Endodermal cell (in vitro differentiated cells): ENCODE results near the gene ZNF592. TPM values are rescaled to one million over a fixed set of nuclear protein-coding genes. Genes with fewer than 3 reads are reported as not detected.

Source experiments
- DNase-seq: peaks from one replicate; pipeline ENCODE4 v3.0.0-alpha.2; 2017
- H3K27ac ChIP-seq: 2 replicates; pipeline ENCODE4 v1.5.1; 2013; ENCODE audit warnings: mild to moderate bottlenecking, low read depth, low read length, moderate library complexity
- H3K27me3 ChIP-seq: 2 replicates; pipeline ENCODE4 v1.6.1; 2013; ENCODE audit warnings: mild to moderate bottlenecking, low read length, moderate library complexity; ENCODE audit not compliant: insufficient read depth, control insufficient read depth, poor library complexity, severe bottlenecking
- H3K36me3 ChIP-seq: 2 replicates; pipeline ENCODE4 v1.7.0; 2013; ENCODE audit warnings: mild to moderate bottlenecking, low read length, moderate library complexity; ENCODE audit not compliant: control insufficient read depth, insufficient read depth
- H3K4me1 ChIP-seq: one replicate; pipeline ENCODE4 v1.7.0; 2013; ENCODE audit warnings: low read length; ENCODE audit not compliant: control insufficient read depth, insufficient read depth
- H3K4me3 ChIP-seq: 2 replicates; pipeline ENCODE4 v1.5.1; 2013; ENCODE audit warnings: mild to moderate bottlenecking, low read length, moderate library complexity
- H3K9ac ChIP-seq: 2 replicates; pipeline ENCODE4 v1.6.1; 2013; ENCODE audit warnings: mild to moderate bottlenecking, low read length, moderate library complexity; ENCODE audit not compliant: poor library complexity, severe bottlenecking; ENCODE audit errors: extremely low read depth
- H3K9me3 ChIP-seq: 2 replicates; pipeline ENCODE4 v1.6.1; 2013; ENCODE audit warnings: mild to moderate bottlenecking, low read length, moderate library complexity; ENCODE audit not compliant: control insufficient read depth
- H3K27ac Mint-ChIP-seq: 2 replicates; pipeline ENCODE4 v1.8.0; 2020; ENCODE audit warnings: mixed read lengths
- H3K27me3 Mint-ChIP-seq: 2 replicates; pipeline ENCODE4 v1.8.0; 2021; ENCODE audit warnings: mild to moderate bottlenecking, mixed read lengths; ENCODE audit not compliant: insufficient read depth
- H3K36me3 Mint-ChIP-seq: 2 replicates; pipeline ENCODE4 v1.8.0; 2020; ENCODE audit warnings: low read depth, mixed read lengths
- H3K4me1 Mint-ChIP-seq: 2 replicates; pipeline ENCODE4 v1.8.0; 2020; ENCODE audit warnings: mixed read lengths
- H3K4me3 Mint-ChIP-seq: 2 replicates; pipeline ENCODE4 v1.8.0; 2020; ENCODE audit warnings: mild to moderate bottlenecking, moderate library complexity, mixed read lengths
- H3K9me3 Mint-ChIP-seq: 2 replicates; pipeline ENCODE4 v1.8.0; 2020; ENCODE audit warnings: mild to moderate bottlenecking, mixed read lengths
- WGBS, 2 experiments: methylation state at CpG; one replicate each; pipeline versions ENCODE4 v1.1.5 to v1.1.7; 2013; ENCODE audit warnings: missing lambda C conversion rate in 2 of 2, mixed read lengths in 1 of 2; ENCODE audit not compliant: insufficient coverage in 1 of 2, insufficient read length in 1 of 2; 5-methylcytosine and 5-hydroxymethylcytosine counted together
- total RNA-seq, 2 donors: library from RNA; stranded (reverse); fragmentation: NEBNext Ultra II Directional in 1 of 2; extraction: Animal tissue kit (Norgen Biotek cat#: 25700) in 1 of 2; gene quantifications; 2 replicates in 1 of 2; 3 replicates in 1 of 2; pipeline ENCODE4 v1.2.1, GENCODE V29; 2021
- TF ChIP-seq, protein P1 (sequence below): fragments of 200-600 bp; sonication (generic); conservative IDR thresholded peaks from 2 replicates; pipeline ENCODE4 v1.5.0; 2021; ENCODE audit warnings: antibody characterized with exemption, mild to moderate bottlenecking

ZNF592 gene
- total RNA-seq, 2 donors from 2014 or later: 33.3 to 35.2 TPM

DNA sequence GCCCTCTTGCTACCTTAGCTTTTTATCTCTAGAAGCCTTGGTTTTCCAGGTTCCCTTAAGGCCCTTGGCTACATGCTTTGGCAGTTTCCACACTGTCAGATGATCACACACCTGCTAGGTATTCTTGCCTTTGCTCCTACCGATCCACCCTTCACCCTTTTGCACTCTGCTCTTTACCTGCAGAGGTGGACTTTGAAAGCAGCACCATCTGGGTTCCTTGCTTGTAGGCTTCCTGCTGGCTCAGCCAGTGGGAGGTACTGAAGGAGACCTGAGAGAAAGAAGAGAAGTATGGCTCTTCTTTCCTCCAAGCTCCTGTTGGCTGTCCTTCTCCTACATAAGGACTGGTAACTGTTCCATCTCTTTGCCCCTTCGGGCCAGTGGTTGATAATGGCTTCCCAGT, 7.3 kb upstream of the ZNF592 start:
- no peak overlapping the region for H3K27ac Mint-ChIP-seq

GRCh38 chr15:84747416-84748273, 747 bp upstream of the ZNF592 start:
- TF ChIP-seq, protein P1, sequence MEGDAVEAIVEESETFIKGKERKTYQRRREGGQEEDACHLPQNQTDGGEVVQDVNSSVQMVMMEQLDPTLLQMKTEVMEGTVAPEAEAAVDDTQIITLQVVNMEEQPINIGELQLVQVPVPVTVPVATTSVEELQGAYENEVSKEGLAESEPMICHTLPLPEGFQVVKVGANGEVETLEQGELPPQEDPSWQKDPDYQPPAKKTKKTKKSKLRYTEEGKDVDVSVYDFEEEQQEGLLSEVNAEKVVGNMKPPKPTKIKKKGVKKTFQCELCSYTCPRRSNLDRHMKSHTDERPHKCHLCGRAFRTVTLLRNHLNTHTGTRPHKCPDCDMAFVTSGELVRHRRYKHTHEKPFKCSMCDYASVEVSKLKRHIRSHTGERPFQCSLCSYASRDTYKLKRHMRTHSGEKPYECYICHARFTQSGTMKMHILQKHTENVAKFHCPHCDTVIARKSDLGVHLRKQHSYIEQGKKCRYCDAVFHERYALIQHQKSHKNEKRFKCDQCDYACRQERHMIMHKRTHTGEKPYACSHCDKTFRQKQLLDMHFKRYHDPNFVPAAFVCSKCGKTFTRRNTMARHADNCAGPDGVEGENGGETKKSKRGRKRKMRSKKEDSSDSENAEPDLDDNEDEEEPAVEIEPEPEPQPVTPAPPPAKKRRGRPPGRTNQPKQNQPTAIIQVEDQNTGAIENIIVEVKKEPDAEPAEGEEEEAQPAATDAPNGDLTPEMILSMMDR: peak; percentile 42
- H3K4me3 ChIP-seq: peak overlapping the region; percentile 85
- H3K4me1 ChIP-seq: peaks cover 6% of the 10 kb centered on the region
- peaks cover 39% of the 10 kb centered on the region for H3K4me1 Mint-ChIP-seq
- peak overlapping the region; percentile 89 for H3K4me3 Mint-ChIP-seq
- WGBS, 2 experiments: 3 to 4% methylated on average over 22 to 46 of the region's 46 CpGs
- H3K36me3 ChIP-seq: peaks cover 7% of the 10 kb centered on the region
- DNase-seq: peak; percentile 93
- H3K27ac Mint-ChIP-seq: peak overlapping the region; percentile 99
- H3K9me3 Mint-ChIP-seq: no peaks in the 10 kb centered on the region
- peak overlapping the region; percentile 73 for H3K27ac ChIP-seq
- H3K27me3 Mint-ChIP-seq: no peaks in the 10 kb centered on the region
- H3K9ac ChIP-seq: peak overlapping the region; percentile 44
- no peaks in the 10 kb centered on the region for H3K27me3 ChIP-seq
- no peaks in the 10 kb centered on the region for H3K9me3 ChIP-seq
- H3K36me3 Mint-ChIP-seq: no peaks in the 10 kb centered on the region

More for the DNA sequence above, 7.3 kb upstream of the ZNF592 start:
- H3K27me3 Mint-ChIP-seq: no peaks in the 10 kb centered on the region
- TF ChIP-seq, protein P1: no peak
- 75 to 95% methylated on average over 2 of the region's 2 CpGs for WGBS, 2 experiments
- H3K9me3 Mint-ChIP-seq: no peaks in the 10 kb centered on the region
- Histone ChIP-seq H3K36me3 (no peaks in the 10 kb centered on the region), H3K9me3 (no peaks in the 10 kb centered on the region), H3K4me1 (no peaks in the 10 kb centered on the region), H3K4me3 (no peak overlapping the region), H3K27ac (no peak overlapping the region), H3K27me3 (no peaks in the 10 kb centered on the region), H3K9ac (no peak overlapping the region)
- peaks cover 12% of the 10 kb centered on the region for H3K4me1 Mint-ChIP-seq
- H3K36me3 Mint-ChIP-seq: no peaks in the 10 kb centered on the region
- peak; percentile 43 for DNase-seq
- no peak overlapping the region for H3K4me3 Mint-ChIP-seq

- DNase-seq: peak; percentile 76
- peaks cover 11% of the 10 kb centered on the region for H3K36me3 ChIP-seq
- Mint-ChIP-seq H3K36me3 (peaks cover 9% of the 10 kb centered on the region), H3K9me3 (no peaks in the 10 kb centered on the region), H3K4me1 (peaks cover 43% of the 10 kb centered on the region), H3K27me3 (no peaks in the 10 kb centered on the region), H3K27ac (peak overlapping the region; percentile 94), H3K4me3 (peak overlapping the region; percentile 91)
- peak overlapping the region; percentile 96 for H3K4me3 ChIP-seq
- no peaks in the 10 kb centered on the region for H3K27me3 ChIP-seq
- peak overlapping the region; percentile 58 for H3K27ac ChIP-seq
- H3K9ac ChIP-seq: peak overlapping the region; percentile 82
- H3K4me1 ChIP-seq: peaks cover 6% of the 10 kb centered on the region
- TF ChIP-seq, protein P1: no peak
- no peaks in the 10 kb centered on the region for H3K9me3 ChIP-seq
- 29 to 44% methylated on average over 7 to 15 of the region's 15 CpGs for WGBS, 2 experiments
Measured at GRCh38 chr15:84749111-84749991, 959 bp downstream of the ZNF592 start.
